HCT116 (cell line): ENCODE results near the gene TUB. TPM values are rescaled to one million over a fixed set of nuclear protein-coding genes. Genes with fewer than 3 reads are reported as not detected.

Experiments
- ATAC-seq: fragments of 200-7000 bp; cut with Tn5 transposase; 2 replicates; pipeline ENCODE4 v1.9.1; 2020; ENCODE audit warnings: mild to moderate bottlenecking, moderate library complexity
- BruUV-seq: library from RNA; stranded (reverse); fragments of 400-500 nt; replicated peaks from 2 replicates; lab custom pipeline; 2021; lab: Mats Ljungman, UMichigan
- CTCF ChIA-PET: fragments of 300-600 bp; sonication (Branson Sonifier 250); formaldehyde crosslinking; loops from one replicate; lab custom pipeline; 2021; ENCODE audit warnings: antibody characterized with exemption; lab: Charles Lee
- POLR2A ChIA-PET: fragments of 300-600, 350-600 bp; sonication (Branson Sonifier 250); formaldehyde crosslinking; loops from one replicate; lab custom pipeline; 2021; ENCODE audit warnings: antibody characterized with exemption; lab: Charles Lee
- RAD21 ChIA-PET, 2 experiments: fragments of 300-600 bp; sonication (Branson Sonifier 250); formaldehyde crosslinking; loops; one replicate each; lab custom pipeline; 2023; ENCODE audit warnings: low total read pairs in 2 of 2; ENCODE audit not compliant: uncharacterized antibody in 2 of 2, unreplicated experiment in 2 of 2, low non-redundant PET in 1 of 2; lab: Charles Lee
- DNase-seq: peaks from one replicate; pipeline ENCODE4 v3.0.0-alpha.2; 2010; ENCODE audit warnings: low read depth, low spot score
- H2AFZ ChIP-seq: fragments of 200-600 bp; shearing (Covaris generic), sonication (generic); 2 replicates; pipeline ENCODE4 v1.6.1; 2017; ENCODE audit warnings: low read depth, mixed run types, mixed read lengths, antibody characterized with exemption, low read length; ENCODE audit not compliant: poor library complexity, severe bottlenecking
- H3K27ac ChIP-seq: 2 replicates; pipeline ENCODE4 v1.5.1; 2012; ENCODE audit warnings: low read depth, low read length
- H3K27me3 ChIP-seq: fragments of 200-600 bp; sonication (generic); 2 replicates; pipeline ENCODE4 v1.6.1; 2016; ENCODE audit warnings: mixed run types, low read length, mixed read lengths; ENCODE audit not compliant: insufficient read depth
- H3K36me3 ChIP-seq, 2 experiments: fragments of 200-500 bp in 1 of 2; fragments of 200-600 bp in 1 of 2; sonication (Bioruptor generic) in 1 of 2; sonication (generic) in 1 of 2; 2 replicates each; pipeline versions ENCODE4 v1.5.1 to v1.6.1; 2014 to 2016; ENCODE audit warnings: low read length in 2 of 2, inconsistent platforms in 1 of 2, mixed read lengths in 1 of 2, mixed run types in 1 of 2; ENCODE audit not compliant: insufficient read depth in 2 of 2, control insufficient read depth in 1 of 2
- H3K4me1 ChIP-seq, 2 experiments: fragments of 200-600 bp in 1 of 2; sonication (generic) in 1 of 2; 2 replicates each; pipeline versions ENCODE4 v1.5.1 to v1.6.1; 2012 to 2017; ENCODE audit warnings: low read length in 2 of 2, inconsistent platforms in 1 of 2, mild to moderate bottlenecking in 1 of 2, mixed read lengths in 1 of 2, mixed run types in 1 of 2, moderate library complexity in 1 of 2; ENCODE audit not compliant: insufficient read depth in 2 of 2, control insufficient read depth in 1 of 2
- H3K4me2 ChIP-seq: fragments of 200-600 bp; sonication (generic); 2 replicates; pipeline ENCODE4 v1.6.1; 2017; ENCODE audit warnings: mixed run types, low read length, mixed read lengths
- H3K4me3 ChIP-seq, 2 experiments: fragments of 200-600 bp in 1 of 2; sonication (generic) in 1 of 2; replicated peaks in 1 of 2; 2 replicates each; pipeline ENCODE4 v1.5.1; 2011 to 2016; ENCODE audit warnings: low read length in 2 of 2, control low read depth in 1 of 2, low read depth in 1 of 2, mild to moderate bottlenecking in 1 of 2, mixed read lengths in 1 of 2, mixed run types in 1 of 2
- H3K79me2 ChIP-seq: fragments of 200-600 bp; sonication (generic); 2 replicates; pipeline ENCODE4 v1.6.1; 2017; ENCODE audit warnings: mild to moderate bottlenecking, mixed run types, low read length, moderate library complexity, mixed read lengths; ENCODE audit not compliant: insufficient read depth
- H3K9ac ChIP-seq: fragments of 200-600 bp; sonication (generic); 2 replicates; pipeline ENCODE4 v1.6.1; 2016; ENCODE audit warnings: low read length, mixed read lengths
- H3K9me2 ChIP-seq: fragments of 200-600 bp; sonication (generic), shearing (Covaris generic); 2 replicates; pipeline ENCODE4 v1.6.1; 2017; ENCODE audit warnings: mixed run types, mild to moderate bottlenecking, moderate library complexity; ENCODE audit not compliant: insufficient read depth
- H3K9me3 ChIP-seq, 2 experiments: fragments of 200-500 bp in 1 of 2; fragments of 200-600 bp in 1 of 2; sonication (Bioruptor generic) in 1 of 2; sonication (generic) in 1 of 2; 2 replicates each; pipeline ENCODE4 v1.6.1; 2014 to 2017; ENCODE audit warnings: low read length in 2 of 2, mixed read lengths in 2 of 2, inconsistent platforms in 1 of 2, low read depth in 1 of 2, mild to moderate bottlenecking in 1 of 2, mixed run types in 1 of 2, moderate library complexity in 1 of 2; ENCODE audit not compliant: control insufficient read depth in 1 of 2, insufficient read depth in 1 of 2
- H4K20me1 ChIP-seq: fragments of 200-600 bp; sonication (generic), shearing (Covaris generic); 2 replicates; pipeline ENCODE4 v1.6.1; 2017; ENCODE audit warnings: mixed run types, mild to moderate bottlenecking, moderate library complexity; ENCODE audit not compliant: insufficient read depth
- ATF3 ChIP-seq: IDR thresholded peaks from 2 replicates; pipeline ENCODE4 v1.6.1; 2012
- EGR1 ChIP-seq: IDR thresholded peaks from 2 replicates; pipeline ENCODE4 v1.6.1; 2012; ENCODE audit warnings: low read depth
- ELF1 ChIP-seq: IDR thresholded peaks from 2 replicates; pipeline ENCODE4 v1.6.1; 2012; ENCODE audit warnings: low read depth, borderline replicate concordance
- FOSL1 ChIP-seq: IDR thresholded peaks from 2 replicates; pipeline ENCODE4 v1.6.1; 2012; ENCODE audit warnings: low read depth
- POLR2A ChIP-seq: IDR thresholded peaks from 2 replicates; pipeline ENCODE4 v1.7.0; 2011; ENCODE audit warnings: borderline replicate concordance; ENCODE audit not compliant: insufficient read depth, insufficient read length; ENCODE audit errors: extremely low read depth
- RAD21 ChIP-seq: IDR thresholded peaks from 2 replicates; pipeline ENCODE4 v1.6.1; 2012; ENCODE audit warnings: low read depth, mild to moderate bottlenecking
- REST ChIP-seq: IDR thresholded peaks from 2 replicates; pipeline ENCODE4 v1.6.1; 2012; ENCODE audit warnings: low read depth
- SIN3A ChIP-seq: IDR thresholded peaks from 2 replicates; pipeline ENCODE4 v1.6.1; 2012; ENCODE audit warnings: low read depth
- intact Hi-C: fragments of 100-400 bp; cut with micrococcal nuclease; formaldehyde crosslinking; loops from 2 replicates; pipeline ENCODE4 v1.10.0; 2022
- total RNA-seq: library from RNA; stranded (reverse); gene quantifications from one replicate; pipeline ENCODE4 v1.2.1, GENCODE V29; 2021; ENCODE audit not compliant: unreplicated experiment

TUB gene
- total RNA-seq, 1 experiment from 2014 or later = 0.02 TPM

DNA sequence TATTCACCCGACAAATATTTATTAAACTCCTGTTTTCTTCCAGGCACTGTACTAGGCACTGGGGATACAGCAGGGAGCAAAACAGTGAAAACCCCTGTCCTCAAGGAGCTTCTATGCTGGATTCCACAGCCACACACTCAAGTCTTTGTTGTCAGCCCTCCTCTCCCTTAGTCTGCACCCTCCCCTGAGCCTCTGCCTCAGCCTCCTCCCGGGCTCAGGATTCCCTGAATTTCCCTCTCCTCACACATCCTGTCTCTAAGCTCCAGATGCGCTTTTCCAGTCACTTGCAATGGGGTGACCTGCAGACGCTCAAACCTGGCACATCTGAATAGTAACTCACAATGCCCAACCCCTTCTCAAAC is 13.5 kb upstream of the TUB start:
- H2AFZ ChIP-seq = no peak overlapping the region
- no peaks in the 10 kb centered on the region for H3K27me3 ChIP-seq
- no TSS peak for BruUV-seq
- DNase-seq (no peak), ATAC-seq (no peak)
- no peaks in the 10 kb centered on the region for H4K20me1 ChIP-seq
- peaks cover 14 to 15% of the 10 kb centered on the region in 2 experiments for H3K4me1 ChIP-seq
- H3K79me2 ChIP-seq = no peaks in the 10 kb centered on the region
- RAD21 ChIA-PET = no interaction called here
- no peaks in the 10 kb centered on the region for H3K36me3 ChIP-seq
- TF ChIP-seq SIN3A (no peak), ATF3 (no peak), RAD21 (no peak), EGR1 (no peak), FOSL1 (no peak), POLR2A (no peak), REST (no peak), ELF1 (no peak)
- TF ChIP-seq, all 23 proteins: peak for 0
- no peaks in the 10 kb centered on the region for H3K9me3 ChIP-seq
- no peak overlapping the region for H3K9ac ChIP-seq
- no peak overlapping the region for H3K4me2 ChIP-seq
- intact Hi-C loops = no loop called here
- CTCF ChIA-PET = interaction anchor here (1.7 kb wide), 1 partner anchor 61 kb away, joined by 7 read pairs; no protein-coding TSS in a partner anchor
- H3K27ac ChIP-seq = no peak overlapping the region
- no peaks in the 10 kb centered on the region for H3K9me2 ChIP-seq
- POLR2A ChIA-PET = no interaction called here
- no peak overlapping the region for H3K4me3 ChIP-seq
